Psoas muscle (tissue), 8 donors: ENCODE results near the gene IL17RB. TPM values are rescaled to one million over a fixed set of nuclear protein-coding genes. Genes with fewer than 3 reads are reported as not detected.

Experiments used
- ATAC-seq, 4 donors: fragments of 200-7000 bp; cut with Tn5 transposase; one replicate each; pipeline ENCODE4 v1.9.1; 2020; ENCODE audit warnings: moderate library complexity in 3 of 4, mild to moderate bottlenecking in 2 of 4
- DNase-seq, 2 donors: peaks; one replicate each; pipeline ENCODE4 v3.0.0-alpha.2; 2020
- H3K27ac ChIP-seq: fragments of 200-600 bp; one replicate; pipeline ENCODE4 v1.8.0; 2022
- H3K27me3 ChIP-seq, 3 donors: fragments of 200-600 bp in 1 of 3; one replicate each; pipeline versions ENCODE4 v1.6.1 to v1.8.0; 2013 to 2022; ENCODE audit warnings: low read length in 2 of 3, mild to moderate bottlenecking in 2 of 3, moderate library complexity in 1 of 3; ENCODE audit not compliant: insufficient read depth in 3 of 3
- H3K36me3 ChIP-seq, 2 donors: fragments of 200-600 bp in 1 of 2; one replicate each; pipeline versions ENCODE4 v1.6.1 to v1.8.0; 2013 to 2022; ENCODE audit warnings: low read depth in 1 of 2, mild to moderate bottlenecking in 1 of 2, moderate library complexity in 1 of 2; ENCODE audit not compliant: insufficient read depth in 1 of 2
- H3K4me1 ChIP-seq: fragments of 200-600 bp; one replicate; pipeline ENCODE4 v1.8.0; 2022
- H3K4me3 ChIP-seq: fragments of 200-600 bp; one replicate; pipeline ENCODE4 v1.8.0; 2022; ENCODE audit warnings: mild to moderate bottlenecking
- H3K9me3 ChIP-seq: fragments of 200-600 bp; one replicate; pipeline ENCODE4 v1.8.0; 2022
- whole genome bisulfite sequencing, 3 donors: extraction: QIAGEN DNeasy Blood & Tissue Kit; methylation state at CpG; one replicate each; pipeline versions ENCODE4 v1.1.6 to v1.1.7; 2013; 5-methylcytosine and 5-hydroxymethylcytosine counted together
- intact Hi-C, 2 donors: fragments of 100-400 bp; cut with DNase I; formaldehyde crosslinking; loops; one replicate each; pipeline versions ENCODE4 v1.11.0 to v1.14.2; 2022
- polyA plus RNA-seq, 3 donors: library from polyadenylated mRNA; stranded (reverse); fragments of 200-250 nt; gene quantifications; one replicate each; pipeline ENCODE4 v1.2.3, GENCODE V29; 2013
- total RNA-seq, 4 donors: library from RNA; stranded (reverse); fragmentation: NEBNext Ultra II Directional in 2 of 4; extraction: Animal tissue kit (Norgen Biotek cat#: 25700) in 2 of 4; gene quantifications; one replicate each; pipeline versions ENCODE4 v1.2.1 to v1.2.4, GENCODE V29; 2021 to 2023
- TF ChIP-seq, protein P1 (sequence below): fragments of 200-600 bp; IDR thresholded peaks from one replicate; pipeline ENCODE4 v1.8.0; 2022; ENCODE audit warnings: antibody characterized with exemption
- donor health status: healthy with polysubstance abuse.
- donor health status: DM: no; HTN: no; CAD: no; lungs with moderate emphysema.
- donor health status: Bipolar disorder and iron deficiency.
- donor health status: healthy.
- donor health status: DM: yes; HTN: yes; CAD: no.
- donor health status: DM: no; HTN: no; CAD: no.
- donor health status: DM: no; HTN: no; CAD: no.
- donor health status: DM: yes; HTN: yes; CAD: no.

IL17RB gene
- total and polyA plus RNA-seq, 7 donors: 0.08 to 1.3 (median 0.96) TPM

GRCh38 chr3:53812434-53812833 lies 33.9 kb upstream of the IL17RB start:
- H3K9me3 ChIP-seq: no peaks in the 10 kb centered on the region
- no peak for ATAC-seq
- no peak overlapping the region for H3K4me3 ChIP-seq
- TF ChIP-seq, protein P1, sequence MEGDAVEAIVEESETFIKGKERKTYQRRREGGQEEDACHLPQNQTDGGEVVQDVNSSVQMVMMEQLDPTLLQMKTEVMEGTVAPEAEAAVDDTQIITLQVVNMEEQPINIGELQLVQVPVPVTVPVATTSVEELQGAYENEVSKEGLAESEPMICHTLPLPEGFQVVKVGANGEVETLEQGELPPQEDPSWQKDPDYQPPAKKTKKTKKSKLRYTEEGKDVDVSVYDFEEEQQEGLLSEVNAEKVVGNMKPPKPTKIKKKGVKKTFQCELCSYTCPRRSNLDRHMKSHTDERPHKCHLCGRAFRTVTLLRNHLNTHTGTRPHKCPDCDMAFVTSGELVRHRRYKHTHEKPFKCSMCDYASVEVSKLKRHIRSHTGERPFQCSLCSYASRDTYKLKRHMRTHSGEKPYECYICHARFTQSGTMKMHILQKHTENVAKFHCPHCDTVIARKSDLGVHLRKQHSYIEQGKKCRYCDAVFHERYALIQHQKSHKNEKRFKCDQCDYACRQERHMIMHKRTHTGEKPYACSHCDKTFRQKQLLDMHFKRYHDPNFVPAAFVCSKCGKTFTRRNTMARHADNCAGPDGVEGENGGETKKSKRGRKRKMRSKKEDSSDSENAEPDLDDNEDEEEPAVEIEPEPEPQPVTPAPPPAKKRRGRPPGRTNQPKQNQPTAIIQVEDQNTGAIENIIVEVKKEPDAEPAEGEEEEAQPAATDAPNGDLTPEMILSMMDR: no peak
- H3K36me3 ChIP-seq: no peaks in the 10 kb centered on the region
- intact Hi-C loops: no loop called here
- DNase-seq: no peak
- H3K27ac ChIP-seq: no peak overlapping the region
- H3K27me3 ChIP-seq: no peaks in the 10 kb centered on the region
- WGBS, 3 donors: 64 to 66% (median 66%) methylated on average over 4 of the region's 4 CpGs
- no peaks in the 10 kb centered on the region for H3K4me1 ChIP-seq

DNA sequence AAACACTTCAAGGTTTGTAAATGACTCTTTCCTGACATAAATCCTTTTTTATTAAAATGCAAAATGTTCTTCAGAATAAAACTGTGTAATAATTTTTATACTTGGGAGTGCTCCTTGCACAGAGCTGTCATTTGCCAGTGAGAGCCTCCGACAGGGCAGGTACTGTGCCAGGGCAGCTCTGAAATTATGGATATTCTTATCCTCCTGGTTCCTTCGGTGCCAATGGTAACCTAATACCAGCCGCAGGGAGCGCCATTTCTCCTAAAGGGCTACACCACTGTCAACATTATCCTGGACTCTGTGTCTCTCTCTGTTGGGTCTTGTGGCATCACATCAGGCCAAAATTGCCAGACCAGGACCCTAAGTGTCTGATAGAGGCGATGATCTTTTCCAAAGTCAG lies 33.1 kb upstream of the IL17RB start:
- ATAC-seq (peak; percentile 67 to 86 (median 76)), DNase-seq (no peak)
- intact Hi-C loops: no loop called here
- 36 to 57% (median 41%) methylated on average over 5 of the region's 5 CpGs for WGBS, 3 donors
- TF ChIP-seq, protein P1: no peak
- Histone ChIP-seq H3K27me3 (no peaks in the 10 kb centered on the region), H3K9me3 (no peaks in the 10 kb centered on the region), H3K36me3 (peaks cover 0 to 6% of the 10 kb centered on the region in 2 donors), H3K4me3 (no peak overlapping the region), H3K4me1 (no peaks in the 10 kb centered on the region), H3K27ac (no peak overlapping the region)

- no peak overlapping the region for H3K4me3 ChIP-seq
- no peak for ATAC-seq
- 83% methylated on average over 10 of the region's 10 CpGs for WGBS, 3 donors
- no peaks in the 10 kb centered on the region for H3K9me3 ChIP-seq
- H3K27me3 ChIP-seq: no peaks in the 10 kb centered on the region
- peaks cover 0 to 12% of the 10 kb centered on the region in 2 donors for H3K36me3 ChIP-seq
- intact Hi-C loops: no loop called here
- no peak for DNase-seq
- TF ChIP-seq, protein P1: no peak
- no peaks in the 10 kb centered on the region for H3K4me1 ChIP-seq
- H3K27ac ChIP-seq: no peak overlapping the region
Measured at GRCh38 chr3:53813876-53814275, 32.5 kb upstream of the IL17RB start.

DNA sequence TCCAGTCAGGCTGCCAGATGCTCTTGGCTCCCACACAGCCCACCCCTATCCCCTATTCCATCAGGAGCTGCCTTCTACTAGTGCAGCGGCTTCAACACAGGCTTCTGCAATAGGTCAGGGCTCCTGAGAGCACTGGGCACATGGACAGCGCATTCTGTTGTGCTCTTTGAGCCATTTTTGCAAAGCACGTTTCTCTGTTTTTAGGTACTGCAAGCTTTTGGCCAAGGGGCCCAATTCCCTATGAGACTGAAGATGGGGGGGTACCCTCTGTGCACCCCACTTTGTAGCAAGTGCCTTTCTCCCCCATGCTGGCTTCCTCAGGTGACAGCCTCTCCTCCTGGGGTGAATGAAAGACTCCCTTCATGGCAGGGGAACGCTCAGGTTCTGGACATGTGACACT lies 31.3 kb upstream of the IL17RB start:
- 81 to 98% (median 93%) methylated on average over 4 of the region's 4 CpGs for WGBS, 3 donors
- intact Hi-C loops: no loop called here
- Histone ChIP-seq H3K27me3 (no peaks in the 10 kb centered on the region), H3K4me1 (peaks cover under 1% of the 10 kb centered on the region), H3K9me3 (no peaks in the 10 kb centered on the region), H3K36me3 (peaks cover 0 to 16% of the 10 kb centered on the region in 2 donors), H3K4me3 (no peak overlapping the region), H3K27ac (no peak overlapping the region)
- ATAC-seq (no peak), DNase-seq (no peak)
- TF ChIP-seq, protein P1: no peak

GRCh38 chr3:53815651-53816050 lies 30.7 kb upstream of the IL17RB start:
- ATAC-seq (no peak), DNase-seq (no peak)
- TF ChIP-seq, protein P1: no peak
- H3K9me3 ChIP-seq: no peaks in the 10 kb centered on the region
- intact Hi-C loops: no loop called here
- H3K36me3 ChIP-seq: peaks cover 0 to 16% of the 10 kb centered on the region in 2 donors
- no peaks in the 10 kb centered on the region for H3K27me3 ChIP-seq
- 94 to 95% (median 94%) methylated on average over 7 of the region's 7 CpGs for WGBS, 3 donors
- H3K4me3 ChIP-seq: no peak overlapping the region
- H3K27ac ChIP-seq: no peak overlapping the region
- H3K4me1 ChIP-seq: peaks cover 6% of the 10 kb centered on the region
